Panc1 (cell line): ENCODE results near the gene MOSMO.

ENCODE experiments used
- CTCF ChIP-seq: fragments of 450-650 bp; IDR thresholded peaks from 2 replicates; pipeline ENCODE4 v1.5.1; 2017; ENCODE audit warnings: mild to moderate bottlenecking
- POLR2AphosphoS5 ChIP-seq: IDR thresholded peaks from 2 replicates; pipeline ENCODE4 v1.6.1; 2012; ENCODE audit warnings: mild to moderate bottlenecking, low read depth, low read length, moderate library complexity
- REST ChIP-seq, 2 experiments: IDR thresholded peaks; 2 replicates each; pipeline ENCODE4 v1.6.1; 2011 to 2012; ENCODE audit warnings: low read depth in 2 of 2, control low read depth in 1 of 2, low read length in 1 of 2, mild to moderate bottlenecking in 1 of 2, moderate library complexity in 1 of 2; ENCODE audit not compliant: insufficient read depth in 1 of 2
- TCF7L2 ChIP-seq: IDR thresholded peaks from 2 replicates; pipeline ENCODE4 v1.6.1; 2011; ENCODE audit warnings: mild to moderate bottlenecking, low read depth, low read length, inconsistent platforms

- TF ChIP-seq CTCF (no peak), POLR2AphosphoS5 (no peak), REST (IDR thresholded peaks at IDR 0.05; ENCODE audit: insufficient read depth in 1 of 2, low read depth in 2 of 2, low read length in 1 of 2) (no peak), TCF7L2 (no peak)
Measured at GRCh38 chr16:22003195-22003594, 4.7 kb upstream of the MOSMO start.
